Measurements from ENCODE around the gene MGAM2. TPM values are rescaled to one million over a fixed set of nuclear protein-coding genes. Genes with fewer than 3 reads are reported as not detected.

Gene MGAM2
- total and polyA plus RNA-seq, 2 of the 8 experiments (the other 6 are each of a cell fraction or from before 2014, with no cell fraction given), result 0.02 TPM; not detected in 1

DNA sequence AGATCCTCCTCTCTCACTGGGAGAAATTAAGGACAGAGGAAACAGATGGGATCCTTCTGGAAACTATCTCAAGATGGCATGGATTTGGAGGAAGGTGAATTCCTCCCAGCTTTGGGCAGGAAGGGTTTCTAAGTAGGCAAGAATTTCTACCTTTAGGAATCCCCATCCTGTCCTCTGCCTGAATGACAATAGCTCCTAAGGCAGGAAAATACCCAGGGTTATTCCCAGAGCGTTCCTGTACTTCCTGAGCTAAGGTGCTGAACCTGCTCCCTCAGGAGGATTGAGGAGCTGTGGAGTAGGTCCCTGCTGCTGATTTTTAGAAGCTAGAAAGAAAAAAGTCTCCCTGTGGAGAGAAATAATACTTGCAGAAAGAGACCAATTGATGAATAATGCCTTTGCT is 568 bp downstream of the MGAM2 start:
- Histone ChIP-seq H2BK15ac (ENCODE audit: low read length) (no peak overlapping the region), H3K23me2 (ENCODE audit: low read depth, low read length) (no peaks in the 10 kb centered on the region; the same call in 1 of the 2 replicates), H4K8ac (ENCODE audit: extremely low read depth, insufficient read depth, low read length) (no peak overlapping the region), H3K27ac (ENCODE audit: low read depth, low read length) (no peak overlapping the region), H3K4me1 (replicated peaks in 1 of 4; ENCODE audit: control insufficient read depth in 3 of 4, insufficient read depth in 4 of 4, low read length in 3 of 4) (peaks cover 0 to 7% (median 3%) of the 10 kb centered on the region in 4 experiments; a peak in 4 of 7 replicates), H2BK20ac (ENCODE audit: low read length) (no peak overlapping the region), H2AFZ (ENCODE audit: low read length) (peak overlapping the region; percentile 25; the same call in 1 of the 2 replicates), H4K5ac (ENCODE audit: insufficient read length, low read depth, low read length) (no peak overlapping the region), H3K27me3 (replicated peaks in 1 of 4; ENCODE audit: control insufficient read depth in 3 of 4, extremely low read depth in 1 of 4, insufficient read depth in 3 of 4, low read length in 3 of 4) (no peaks in the 10 kb centered on the region), H3K9ac (replicated peaks in 1 of 4; ENCODE audit: extremely low read depth in 1 of 4, low read depth in 3 of 4, low read length in 3 of 4) (no peak overlapping the region), H3K36me3 (ENCODE audit: control insufficient read depth in 2 of 4, insufficient read depth in 4 of 4, low read length in 3 of 4) (no peaks in the 10 kb centered on the region), H3K9me3 (ENCODE audit: insufficient read depth in 2 of 2, low read depth in 1 of 2, low read length in 1 of 2) (no peaks in the 10 kb centered on the region), H4K91ac (replicated peaks; ENCODE audit: insufficient read length, low read length) (no peak overlapping the region), H3K4ac (replicated peaks; ENCODE audit: insufficient read length, low read depth, low read length) (no peak overlapping the region), H3K18ac (ENCODE audit: extremely low read depth, low read length) (no peak overlapping the region), H3K23ac (ENCODE audit: insufficient read length) (no peak overlapping the region), H2BK120ac (replicated peaks; ENCODE audit: low read depth, low read length) (no peak overlapping the region), H2BK5ac (ENCODE audit: low read depth, low read length) (no peak overlapping the region), H4K20me1 (replicated peaks in 1 of 2; ENCODE audit: control insufficient read depth in 1 of 2, insufficient read depth in 2 of 2, low read length in 2 of 2) (no peaks in the 10 kb centered on the region), H2BK12ac (ENCODE audit: low read depth, low read length) (peak overlapping the region; percentile 1; the same call in 1 of the 2 replicates), H3K79me2 (ENCODE audit: control insufficient read depth in 1 of 2, insufficient read depth in 2 of 2, low read length in 2 of 2) (no peaks in the 10 kb centered on the region), H3K56ac (replicated peaks; ENCODE audit: insufficient read length, low read depth, low read length) (no peak overlapping the region), H3K79me1 (ENCODE audit: low read depth, low read length) (no peaks in the 10 kb centered on the region), H3K14ac (ENCODE audit: insufficient read length) (no peak overlapping the region), H3K4me2 (ENCODE audit: insufficient read depth in 1 of 2, low read depth in 2 of 2, low read length in 2 of 2) (0 out of 4 replicates have a peak overlapping the region, but pooled peaks of 1 of the 2 experiments have one; percentile 8), H3K4me3 (ENCODE audit: extremely low read depth in 1 of 4, insufficient read depth in 2 of 4, low read depth in 3 of 4, low read length in 4 of 4) (no peak overlapping the region), H2AK5ac (ENCODE audit: low read depth, low read length) (no peak overlapping the region)
- ChIA-PET POLR2A (ENCODE audit: partially characterized antibody) (interaction anchor here (0.6 kb wide), 1 partner anchor 89 kb away, joined by 3 read pairs; no protein-coding TSS in a partner anchor), CTCF (ENCODE audit: partially characterized antibody) (interaction anchor here (0.7 to 2.9 kb wide), 5 partner anchors 8 to 137 kb away, joined by 3 to 9 read pairs (median 5); no protein-coding TSS in a partner anchor)
- 35% methylated on average over 1 of the region's 1 CpG; no CpG with 5 or more reads in 1 of the 2 experiments for WGBS, 2 experiments (ENCODE audit: extremely low coverage in 1 of 2, insufficient coverage in 1 of 2, insufficient read length in 1 of 2, insufficient replicate concordance in 2 of 2, low coverage in 1 of 2, low lambda C conversion rate in 2 of 2, missing lambda C conversion rate in 1 of 2)
- DNase-seq (ENCODE audit: low read depth in 1 of 2, low spot score in 2 of 2), result peak in 1 of 2 experiments; percentile 10
- FAIRE-seq, result peak; percentile 68
- TF ChIP-seq NRF1 (IDR thresholded peaks at IDR 0.05; ENCODE audit: low read depth, low read length) (no peak), EP300 (IDR thresholded peaks at IDR 0.05; ENCODE audit: borderline replicate concordance in 1 of 2, low read depth in 2 of 2, low read length in 2 of 2) (no peak), RBBP5 (IDR thresholded peaks at IDR 0.05; ENCODE audit: borderline replicate concordance, low read depth, low read length) (no peak), FOSL1 (IDR thresholded peaks at IDR 0.05; ENCODE audit: insufficient read depth, low read depth, low read length) (no peak)
- TF ChIP-seq, protein P1, sequence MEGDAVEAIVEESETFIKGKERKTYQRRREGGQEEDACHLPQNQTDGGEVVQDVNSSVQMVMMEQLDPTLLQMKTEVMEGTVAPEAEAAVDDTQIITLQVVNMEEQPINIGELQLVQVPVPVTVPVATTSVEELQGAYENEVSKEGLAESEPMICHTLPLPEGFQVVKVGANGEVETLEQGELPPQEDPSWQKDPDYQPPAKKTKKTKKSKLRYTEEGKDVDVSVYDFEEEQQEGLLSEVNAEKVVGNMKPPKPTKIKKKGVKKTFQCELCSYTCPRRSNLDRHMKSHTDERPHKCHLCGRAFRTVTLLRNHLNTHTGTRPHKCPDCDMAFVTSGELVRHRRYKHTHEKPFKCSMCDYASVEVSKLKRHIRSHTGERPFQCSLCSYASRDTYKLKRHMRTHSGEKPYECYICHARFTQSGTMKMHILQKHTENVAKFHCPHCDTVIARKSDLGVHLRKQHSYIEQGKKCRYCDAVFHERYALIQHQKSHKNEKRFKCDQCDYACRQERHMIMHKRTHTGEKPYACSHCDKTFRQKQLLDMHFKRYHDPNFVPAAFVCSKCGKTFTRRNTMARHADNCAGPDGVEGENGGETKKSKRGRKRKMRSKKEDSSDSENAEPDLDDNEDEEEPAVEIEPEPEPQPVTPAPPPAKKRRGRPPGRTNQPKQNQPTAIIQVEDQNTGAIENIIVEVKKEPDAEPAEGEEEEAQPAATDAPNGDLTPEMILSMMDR (IDR thresholded peaks at IDR 0.05; ENCODE audit: control extremely low read depth in 1 of 3, insufficient read depth in 1 of 3, low read depth in 1 of 3, low read length in 3 of 3), result no peak

All from H1 (cell line).